HG03159 (cell line): ENCODE results near the gene SEMA5A.
A peak's percentile ranks its signal among the peaks of the same experiment; 100 is the strongest.
"Not testable (repeated sequence)": the region's sequence is repeated elsewhere in the genome, so short reads cannot be mapped to it uniquely, and the experiment has no call there.

Source experiments
- ATAC-seq: cut with Tn5 transposase; IDR thresholded peaks from one replicate; pipeline ENCODE4 v1.9.1; 2021; ENCODE audit warnings: mild to moderate bottlenecking, moderate library complexity; ENCODE audit not compliant: unreplicated experiment

The SEMA5A gene

GRCh38 chr5:9411142-9411541, 134.7 kb downstream of the SEMA5A start:
- ATAC-seq, result no peak

GRCh38 chr5:9409413-9409960, 136.4 kb downstream of the SEMA5A start:
- no peak for ATAC-seq

GRCh38 chr5:9408964-9409363, 136.9 kb downstream of the SEMA5A start:
- ATAC-seq, result no peak

- ATAC-seq, result peak; percentile 63
These were observed 140.6 kb downstream of the SEMA5A start for GRCh38 chr5:9405196-9405754.

- ATAC-seq, result no peak
These were observed 143.9 kb downstream of the SEMA5A start for GRCh38 chr5:9401786-9402472.

- ATAC-seq, result not testable (repeated sequence)
These were observed 146.1 kb downstream of the SEMA5A start for GRCh38 chr5:9399783-9400182.

GRCh38 chr5:9399094-9399493, 146.8 kb downstream of the SEMA5A start:
- ATAC-seq, result no peak

- ATAC-seq, result no peak
These were observed 147.6 kb downstream of the SEMA5A start for GRCh38 chr5:9398227-9398626.

GRCh38 chr5:9396285-9396770, 149.5 kb downstream of the SEMA5A start:
- ATAC-seq, result no peak

GRCh38 chr5:9395706-9396105, 150.2 kb downstream of the SEMA5A start:
- ATAC-seq, result no peak

GRCh38 chr5:9394221-9394620, 151.7 kb downstream of the SEMA5A start:
- ATAC-seq, result no peak

GRCh38 chr5:9392625-9393024, 153.2 kb downstream of the SEMA5A start:
- ATAC-seq, result no peak

GRCh38 chr5:9391080-9391479, 154.8 kb downstream of the SEMA5A start:
- ATAC-seq, result no peak

- ATAC-seq, result no peak
These were observed 155.8 kb downstream of the SEMA5A start for GRCh38 chr5:9390113-9390512.

GRCh38 chr5:9388941-9389674, 156.8 kb downstream of the SEMA5A start:
- no peak for ATAC-seq

- ATAC-seq, result no peak
These were observed 158.0 kb downstream of the SEMA5A start for GRCh38 chr5:9387879-9388278.

- ATAC-seq, result no peak
These were observed 158.9 kb downstream of the SEMA5A start for GRCh38 chr5:9386945-9387344.

GRCh38 chr5:9382522-9382921, 163.4 kb downstream of the SEMA5A start:
- no peak for ATAC-seq

GRCh38 chr5:9381464-9381863, 164.4 kb downstream of the SEMA5A start:
- ATAC-seq, result peak; percentile 90

GRCh38 chr5:9380109-9380508, 165.8 kb downstream of the SEMA5A start:
- ATAC-seq, result no peak

GRCh38 chr5:9376363-9377117, 169.3 kb downstream of the SEMA5A start:
- ATAC-seq, result no peak
